CD1c-positive myeloid dendritic cell (primary cell): Measurements from ENCODE around the gene CYP27B1.

ENCODE experiments used
- DNase-seq: peaks from one replicate; pipeline ENCODE4 v3.0.0-alpha.2; 2016; ENCODE audit errors: extremely low spot score

The CYP27B1 gene, protein sequence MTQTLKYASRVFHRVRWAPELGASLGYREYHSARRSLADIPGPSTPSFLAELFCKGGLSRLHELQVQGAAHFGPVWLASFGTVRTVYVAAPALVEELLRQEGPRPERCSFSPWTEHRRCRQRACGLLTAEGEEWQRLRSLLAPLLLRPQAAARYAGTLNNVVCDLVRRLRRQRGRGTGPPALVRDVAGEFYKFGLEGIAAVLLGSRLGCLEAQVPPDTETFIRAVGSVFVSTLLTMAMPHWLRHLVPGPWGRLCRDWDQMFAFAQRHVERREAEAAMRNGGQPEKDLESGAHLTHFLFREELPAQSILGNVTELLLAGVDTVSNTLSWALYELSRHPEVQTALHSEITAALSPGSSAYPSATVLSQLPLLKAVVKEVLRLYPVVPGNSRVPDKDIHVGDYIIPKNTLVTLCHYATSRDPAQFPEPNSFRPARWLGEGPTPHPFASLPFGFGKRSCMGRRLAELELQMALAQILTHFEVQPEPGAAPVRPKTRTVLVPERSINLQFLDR

DNA sequence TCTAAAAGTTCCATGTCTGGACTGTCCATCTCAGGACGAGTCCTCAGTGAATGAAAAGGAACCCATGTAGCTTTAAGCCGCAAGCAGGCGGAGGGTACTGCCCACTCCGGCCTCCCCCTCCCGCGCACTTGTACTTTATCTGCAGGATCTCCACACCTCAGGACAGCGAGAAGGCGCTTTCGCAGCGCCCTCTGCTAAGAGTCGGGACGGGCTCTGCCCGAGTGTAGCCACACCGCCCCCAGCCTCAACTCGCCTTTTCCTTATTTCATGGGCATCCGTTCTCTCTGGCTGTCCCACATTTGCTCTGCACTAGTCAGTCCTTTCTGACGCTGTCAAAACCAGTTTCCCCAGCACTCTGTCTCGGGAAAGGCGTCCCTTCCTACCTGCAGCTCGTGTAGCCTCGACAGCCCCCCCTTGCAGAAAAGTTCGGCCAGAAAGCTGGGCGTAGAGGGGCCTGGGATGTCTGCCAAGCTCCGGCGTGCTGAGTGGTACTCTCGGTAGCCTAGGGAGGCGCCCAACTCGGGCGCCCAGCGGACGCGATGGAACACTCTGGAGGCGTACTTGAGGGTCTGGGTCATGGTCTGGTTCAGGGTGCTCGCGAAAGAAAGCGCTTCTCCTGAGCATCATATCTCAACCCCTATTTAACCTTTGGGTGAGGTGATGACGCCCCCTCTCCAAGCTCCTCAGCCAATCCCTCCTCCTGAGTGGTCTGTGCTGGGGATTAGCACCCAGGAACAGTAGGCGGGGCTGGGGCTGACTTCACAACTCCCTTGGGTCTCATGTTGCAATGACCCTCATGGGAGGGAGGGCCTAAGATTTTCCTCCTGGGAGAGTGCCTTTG, at the start of gene CYP27B1:
CYP27B1 (minus strand) TSS at position 615 of the 841 bp plus-strand sequence; CDS start at position 578, 37 bp downstream.
- no peak for DNase-seq

DNA sequence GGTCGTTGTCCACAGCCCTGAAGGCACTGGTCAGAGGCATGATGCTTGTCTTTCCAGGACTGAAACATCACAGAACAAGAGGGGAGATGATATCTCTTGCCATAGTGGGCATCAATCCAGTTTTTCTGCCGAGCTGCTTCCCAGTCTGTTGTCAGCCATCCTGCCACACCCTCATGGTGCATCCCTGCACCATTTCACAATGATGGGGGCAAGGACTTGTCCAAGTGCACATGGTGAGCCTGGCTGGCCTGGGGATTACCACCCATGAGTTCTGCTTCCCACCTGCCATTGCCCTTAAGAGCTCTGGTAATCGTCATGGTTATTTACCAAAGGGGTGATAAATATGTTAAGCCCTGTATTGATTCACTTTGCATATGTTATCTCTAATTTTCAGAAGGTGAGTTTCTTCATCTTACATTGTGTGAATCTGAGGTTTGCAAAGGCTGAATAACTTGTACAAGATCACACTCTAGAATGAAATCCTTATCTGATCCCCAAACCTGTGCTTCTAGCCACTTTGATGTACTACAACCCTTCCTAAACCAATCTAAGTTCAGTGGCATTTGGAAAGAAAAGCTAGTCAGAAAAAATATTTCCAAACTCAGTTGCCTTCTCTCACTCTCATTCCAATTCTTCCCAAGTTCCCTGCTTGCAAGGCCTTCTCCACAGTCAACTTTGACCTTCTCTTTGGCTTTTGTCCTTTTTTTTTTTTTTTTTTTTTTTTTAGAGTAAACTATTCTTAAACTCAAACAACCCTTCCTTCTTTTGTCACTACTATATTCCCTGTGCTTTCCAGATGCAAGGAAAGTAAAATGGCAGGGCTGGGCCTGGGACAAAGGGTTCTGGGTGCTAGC, 49.4 kb upstream of the CYP27B1 start:
- DNase-seq = no peak

DNA sequence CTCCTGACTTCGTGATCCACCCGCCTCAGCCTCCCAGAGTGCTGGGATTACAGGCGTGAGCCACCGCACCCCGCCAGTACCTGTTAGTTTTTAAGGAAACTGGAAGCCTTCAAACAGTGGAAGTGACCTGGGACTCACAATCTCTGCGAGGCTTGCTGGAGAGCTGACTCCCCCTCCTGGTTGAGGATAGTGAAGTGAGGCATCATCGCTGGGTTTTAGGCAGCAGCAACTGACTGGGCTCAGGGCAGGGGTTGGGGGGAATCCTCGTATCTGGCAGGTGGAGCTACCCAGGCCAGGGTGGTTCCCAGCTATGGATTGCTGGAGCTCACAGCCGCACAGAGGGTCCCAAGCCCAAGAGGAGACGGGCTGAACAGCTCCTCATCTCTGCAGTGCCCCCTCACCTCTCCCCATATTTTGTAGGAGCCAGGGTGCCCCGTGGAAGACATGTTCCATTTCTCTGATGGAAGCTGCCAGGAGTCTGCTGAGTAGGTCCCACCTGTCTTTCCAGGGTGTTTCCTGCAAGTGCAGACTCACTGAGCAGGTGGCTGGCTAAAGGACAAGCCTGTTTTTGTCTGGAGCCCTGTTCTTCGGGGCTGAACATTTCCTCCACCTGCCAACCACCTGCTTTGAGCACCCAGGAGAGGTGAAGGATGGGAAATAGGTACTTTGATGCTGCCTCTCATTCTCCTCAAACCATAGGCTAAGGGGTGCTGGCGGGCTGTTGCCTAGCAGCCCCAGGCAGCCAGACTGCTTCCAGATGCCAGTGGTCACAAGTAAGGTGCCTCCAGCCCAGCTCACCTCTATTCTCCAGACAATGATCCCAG, 48.5 kb upstream of the CYP27B1 start:
- DNase-seq = no peak

DNA sequence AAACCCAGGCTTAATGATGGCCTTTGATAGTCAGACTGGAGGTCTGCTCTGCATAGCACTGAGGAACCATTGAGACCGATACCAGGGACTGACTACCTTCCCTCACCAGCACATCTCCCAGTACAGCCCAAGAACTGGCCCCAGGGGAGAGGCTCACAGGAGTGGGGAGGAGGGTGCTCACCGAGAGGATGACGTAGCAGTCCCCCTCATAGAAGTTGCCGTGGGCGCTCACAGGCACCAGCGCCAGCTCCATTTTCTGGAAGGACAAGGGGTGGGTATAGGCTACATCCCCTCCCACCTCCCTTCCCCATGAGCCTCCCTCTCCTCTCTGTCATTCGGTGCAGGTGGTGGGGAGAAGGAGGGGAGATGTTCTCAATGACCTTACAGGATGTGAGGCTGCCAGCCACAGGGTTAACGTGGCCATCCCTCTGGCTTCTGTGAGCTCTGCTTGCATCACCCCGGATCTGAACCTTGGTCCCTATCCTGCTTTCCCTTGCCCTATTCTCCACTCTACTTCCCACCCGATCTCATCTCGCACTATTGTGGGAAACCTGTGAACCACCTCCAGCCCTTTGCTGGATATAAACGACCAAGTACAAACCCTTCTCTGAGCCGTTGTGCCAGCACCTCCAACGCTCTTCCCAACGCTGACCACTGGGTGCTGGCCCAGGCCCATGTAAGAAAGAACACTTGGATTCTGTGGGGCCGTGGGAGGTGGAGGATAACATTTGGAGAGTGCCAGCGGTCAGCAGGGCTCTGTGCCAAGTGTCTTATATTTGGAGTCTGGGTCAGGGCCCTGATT, 47.3 kb upstream of the CYP27B1 start:
- DNase-seq = no peak

DNA sequence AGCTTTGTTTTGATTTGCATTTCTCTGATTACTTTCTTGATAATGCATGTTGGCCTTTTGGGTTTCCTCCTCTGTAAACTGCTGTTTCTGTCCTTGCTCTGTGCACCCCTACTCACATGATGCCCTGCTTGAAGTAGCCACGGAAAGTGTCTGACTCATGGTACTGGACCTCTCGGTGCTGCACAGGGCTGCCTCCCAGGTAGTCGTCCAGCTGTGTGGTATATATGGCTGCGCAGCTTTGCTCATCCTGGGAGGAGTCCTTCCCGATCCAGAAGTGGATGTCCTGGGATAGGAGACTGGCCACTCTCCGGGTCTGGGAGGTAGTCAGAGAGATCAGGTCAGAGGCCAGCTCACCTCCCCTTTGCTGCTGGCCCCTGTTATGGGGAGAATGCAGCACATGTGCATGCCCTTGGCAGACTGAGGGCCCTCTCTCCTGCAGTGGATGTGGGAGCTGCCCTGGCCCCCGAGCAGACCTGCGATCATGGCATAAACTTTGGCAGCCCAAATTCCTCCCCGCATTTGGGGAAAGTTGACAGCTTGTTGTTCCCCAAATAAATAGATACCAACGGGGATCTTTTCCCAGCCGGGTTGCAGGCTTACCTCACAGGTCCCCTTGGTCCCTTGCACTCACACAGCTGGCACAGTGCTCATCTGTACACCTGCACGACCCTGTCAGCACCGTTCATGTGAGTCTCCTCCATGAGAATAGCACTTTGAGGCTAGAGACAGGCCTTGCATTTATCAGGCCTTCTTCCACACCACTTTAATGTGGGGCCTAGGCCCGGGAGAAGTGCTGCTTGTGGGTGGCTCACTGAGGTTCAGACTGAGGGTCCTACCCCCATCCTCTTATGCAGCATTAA, 46.5 kb upstream of the CYP27B1 start:
- DNase-seq = no peak

DNA sequence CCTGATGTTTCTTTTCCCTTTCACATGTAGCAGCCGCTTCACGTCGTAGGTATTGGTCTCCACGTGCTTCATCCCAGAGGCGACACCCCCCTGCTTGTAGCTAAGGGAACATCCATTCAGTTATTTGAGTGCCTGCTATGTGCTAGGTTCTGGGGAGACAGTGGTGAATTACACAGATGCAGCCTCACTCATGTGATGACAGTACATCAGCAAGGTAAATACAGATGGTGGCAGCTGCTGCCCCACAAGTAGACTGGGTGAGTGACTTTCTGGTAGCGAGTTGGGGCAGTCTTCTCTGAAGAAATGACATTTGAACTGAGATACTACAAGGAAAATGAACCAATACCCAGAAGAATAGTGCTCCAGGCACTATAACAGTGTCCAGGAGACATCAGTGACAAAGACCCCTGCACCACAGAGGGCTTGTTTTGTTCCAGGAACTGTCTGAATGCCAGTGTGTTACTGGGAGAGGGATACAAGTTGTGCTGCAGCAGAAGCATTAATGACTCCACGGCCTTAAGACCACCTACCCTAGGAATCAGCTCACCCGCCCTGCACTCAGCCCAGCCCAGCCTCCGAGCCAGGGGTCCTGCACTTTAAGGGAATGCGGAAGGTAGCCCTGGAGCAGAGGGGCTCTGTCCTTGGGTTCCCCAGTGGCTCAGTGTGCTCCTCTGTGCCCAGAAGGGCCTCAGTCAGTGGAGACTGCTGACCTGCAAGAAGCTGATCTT, 44.3 kb upstream of the CYP27B1 start:
- DNase-seq = no peak

DNA sequence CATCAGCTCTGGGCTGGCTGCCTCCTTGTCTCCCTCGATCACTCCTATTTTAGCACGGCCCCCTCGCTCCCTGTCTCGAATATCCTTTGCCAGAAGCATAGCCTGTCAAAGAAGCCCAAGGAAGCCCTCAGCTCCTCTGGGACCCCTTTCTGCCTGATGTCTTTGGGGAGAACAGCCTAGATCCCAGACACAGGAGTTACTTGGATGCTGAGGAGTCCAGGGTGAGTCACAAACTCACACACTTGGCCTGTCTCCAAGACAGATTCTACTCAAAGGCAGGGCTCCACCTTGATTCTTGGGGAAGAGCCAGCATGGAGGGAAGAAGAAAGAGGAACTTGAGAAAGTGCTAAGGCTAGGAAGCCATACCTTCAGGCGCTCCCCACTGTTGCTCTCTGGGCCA, 43.6 kb upstream of the CYP27B1 start:
- DNase-seq = no peak

DNA sequence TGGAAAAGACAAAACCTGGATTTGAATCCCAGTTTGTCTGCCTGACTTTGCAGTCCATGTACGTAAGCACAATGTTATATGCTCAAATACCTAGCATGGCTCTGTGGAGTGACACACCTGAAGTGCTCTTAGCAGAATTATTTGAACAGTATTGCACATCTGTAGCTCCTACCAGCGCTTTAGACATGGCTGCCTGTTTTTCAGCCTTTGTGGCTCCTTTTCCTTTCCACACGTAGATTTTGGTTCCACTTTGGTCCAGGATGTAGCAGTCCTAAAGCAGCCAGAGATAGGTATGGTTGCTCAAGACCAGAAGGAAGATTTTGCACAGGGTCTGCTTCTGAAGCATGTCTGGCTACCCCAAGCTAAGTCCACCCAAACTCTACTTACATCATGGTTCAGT, 42.5 kb upstream of the CYP27B1 start:
- no peak for DNase-seq

DNA sequence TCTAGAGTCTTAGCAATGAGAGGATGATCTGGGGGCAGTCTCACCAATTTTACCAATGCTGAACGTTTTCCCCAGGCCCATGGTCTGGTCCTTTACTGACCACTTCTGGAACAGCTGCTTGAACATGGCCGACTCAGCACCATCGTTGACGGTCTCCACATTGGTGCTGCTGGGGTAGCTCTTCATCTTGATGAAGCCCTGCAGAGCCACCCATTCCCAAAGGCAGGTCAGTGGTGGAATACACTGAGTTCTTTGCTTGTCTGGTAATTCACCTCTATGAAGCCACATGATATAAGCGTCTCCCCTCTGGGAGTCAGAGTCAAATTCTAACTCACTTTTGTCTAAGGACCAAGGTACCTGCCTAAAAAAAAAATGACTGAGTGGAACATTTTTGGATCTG, 41.5 kb upstream of the CYP27B1 start:
- DNase-seq = no peak

DNA sequence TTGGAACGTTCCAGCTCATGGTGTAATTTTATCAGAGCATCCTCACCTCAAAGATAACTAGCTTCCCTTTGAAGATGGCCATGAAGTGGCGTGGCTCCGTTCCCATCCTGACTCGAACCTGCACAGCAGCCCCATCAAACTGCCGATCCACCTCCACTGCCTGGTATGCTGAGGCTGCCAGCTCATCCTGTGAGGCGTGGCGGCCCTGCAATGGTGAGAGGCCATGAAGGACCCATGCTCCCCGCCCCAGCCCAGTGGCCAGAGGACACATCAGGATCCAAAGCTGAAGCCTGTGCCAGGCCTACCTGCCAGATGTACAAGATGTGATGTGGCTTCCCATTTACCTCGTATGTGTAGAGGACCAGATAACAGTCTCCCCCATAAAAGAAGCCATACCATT, 40.4 kb upstream of the CYP27B1 start:
- DNase-seq = no peak

DNA sequence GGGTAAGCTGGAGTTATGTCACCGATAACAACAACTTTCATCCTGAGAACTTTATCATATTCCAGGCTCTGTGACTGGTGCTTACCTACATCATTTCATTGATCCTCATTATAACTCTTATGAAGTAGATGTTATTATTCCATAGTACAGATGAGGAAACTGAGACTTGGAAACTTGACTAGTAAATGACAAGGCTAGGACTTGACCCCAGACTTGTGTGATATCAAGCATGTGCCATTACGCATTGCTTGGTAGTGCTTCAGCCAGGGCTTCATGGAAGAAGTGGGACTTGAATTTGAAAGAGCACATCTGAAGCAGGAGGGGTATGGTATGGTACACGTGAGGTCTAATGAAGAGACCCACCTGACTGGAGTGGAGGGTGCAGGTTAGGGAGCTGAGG, 39.8 kb upstream of the CYP27B1 start:
- no peak for DNase-seq

DNA sequence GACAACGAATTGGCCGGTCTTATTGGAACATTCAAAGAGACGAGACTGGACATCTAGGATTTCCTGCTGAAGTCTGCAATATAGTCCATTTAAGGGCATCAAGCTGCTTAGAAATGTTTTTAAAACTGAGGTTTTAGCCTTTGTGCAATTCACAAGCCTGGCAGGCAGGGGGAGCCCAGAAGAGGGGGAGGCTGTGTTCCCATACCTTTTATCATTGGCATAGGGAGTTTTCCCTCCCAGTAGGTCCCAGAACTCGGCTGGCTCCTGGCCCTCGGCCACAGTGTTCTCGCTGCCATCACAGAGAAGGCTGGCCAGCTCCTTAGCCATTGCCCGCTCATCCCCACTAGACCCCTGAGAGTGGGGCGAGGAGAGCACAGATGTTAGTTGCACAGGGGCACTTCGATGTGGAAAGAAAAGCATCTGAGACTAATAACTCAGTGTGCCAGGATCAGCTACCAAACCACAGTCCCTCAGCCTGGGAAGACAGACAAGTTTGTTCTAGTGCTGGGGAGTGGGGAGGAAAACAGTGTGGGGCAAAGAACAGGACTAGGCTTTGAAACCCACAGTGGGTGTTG, 36.5 kb upstream of the CYP27B1 start:
- peak; percentile 33 for DNase-seq

DNA sequence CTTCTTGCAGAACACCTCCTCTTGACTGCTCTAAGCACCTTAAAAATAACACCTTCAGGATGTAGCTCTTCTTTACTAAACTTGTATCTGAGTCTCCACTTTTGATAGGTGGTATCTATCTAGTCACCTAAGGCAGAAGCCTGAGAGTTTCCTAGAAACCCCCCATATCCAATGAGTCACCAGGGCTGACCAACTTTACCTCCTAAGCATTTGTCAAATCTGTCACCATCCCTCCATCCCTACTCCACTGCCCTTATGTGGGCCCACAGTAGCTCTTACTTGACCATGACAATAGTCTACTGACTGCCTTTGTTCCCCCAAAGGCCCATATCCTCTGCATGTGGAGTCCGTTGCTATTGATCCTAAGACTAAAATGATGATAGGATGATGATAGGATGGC, 35.7 kb upstream of the CYP27B1 start:
- no peak for DNase-seq

DNA sequence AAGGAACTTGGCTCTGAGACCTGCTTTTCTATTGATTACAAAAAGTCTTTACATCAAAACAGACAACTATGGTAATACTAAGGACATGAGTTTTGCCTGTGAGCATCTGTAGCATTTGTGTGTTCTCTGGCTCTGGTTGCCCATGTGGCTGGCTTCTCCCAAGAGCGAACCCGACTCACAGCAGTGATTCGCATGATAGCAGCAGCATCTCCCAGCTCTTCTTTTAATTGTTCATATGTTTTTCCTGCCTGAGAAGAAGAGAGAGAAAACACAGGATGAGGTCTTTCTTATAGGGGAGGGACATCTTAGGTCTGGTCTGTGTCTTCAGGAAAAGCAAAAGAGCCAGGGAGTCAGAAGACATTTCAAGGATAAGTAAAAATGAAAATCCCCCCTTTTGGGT, 34.1 kb upstream of the CYP27B1 start:
- DNase-seq = no peak

DNA sequence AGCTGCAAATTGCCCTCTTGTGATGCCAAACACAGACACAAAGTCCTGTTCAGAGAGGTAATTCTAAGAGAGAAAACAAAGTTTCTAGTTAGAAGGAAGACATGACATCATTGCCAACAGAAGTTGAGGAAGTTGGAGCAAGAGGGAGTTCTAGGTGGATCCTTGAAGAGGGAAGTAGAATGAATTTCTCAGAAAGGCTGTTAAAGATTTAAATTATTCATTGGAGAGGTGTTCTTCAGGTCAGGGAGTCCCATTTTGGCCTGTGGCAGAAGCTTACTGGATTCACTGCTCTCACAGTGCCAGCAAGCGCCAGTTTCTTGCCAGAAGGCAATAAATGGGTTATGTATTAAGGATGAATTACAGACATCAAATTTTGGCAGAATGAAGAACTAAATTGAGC, 31.1 kb upstream of the CYP27B1 start:
- peak; percentile 71 for DNase-seq

DNA sequence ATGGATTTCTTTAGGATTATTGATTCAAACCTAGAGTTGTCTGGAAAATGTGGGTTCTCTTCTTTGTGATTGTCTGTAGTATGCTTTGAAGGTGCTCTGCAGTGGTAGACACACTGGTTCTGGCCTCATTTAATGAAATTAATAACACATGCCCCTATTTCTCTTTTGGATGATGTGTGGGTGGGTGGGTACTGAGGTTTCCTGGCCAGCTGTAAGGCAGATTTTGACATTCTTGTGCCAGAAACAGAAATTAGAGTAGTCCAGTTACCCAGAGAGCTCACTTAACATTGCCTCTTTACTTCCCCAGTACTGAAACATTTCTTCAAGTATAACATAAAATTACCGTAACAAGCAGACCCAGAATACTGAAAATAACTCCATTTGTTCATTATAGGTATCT, 30.1 kb upstream of the CYP27B1 start:
- no peak for DNase-seq

DNA sequence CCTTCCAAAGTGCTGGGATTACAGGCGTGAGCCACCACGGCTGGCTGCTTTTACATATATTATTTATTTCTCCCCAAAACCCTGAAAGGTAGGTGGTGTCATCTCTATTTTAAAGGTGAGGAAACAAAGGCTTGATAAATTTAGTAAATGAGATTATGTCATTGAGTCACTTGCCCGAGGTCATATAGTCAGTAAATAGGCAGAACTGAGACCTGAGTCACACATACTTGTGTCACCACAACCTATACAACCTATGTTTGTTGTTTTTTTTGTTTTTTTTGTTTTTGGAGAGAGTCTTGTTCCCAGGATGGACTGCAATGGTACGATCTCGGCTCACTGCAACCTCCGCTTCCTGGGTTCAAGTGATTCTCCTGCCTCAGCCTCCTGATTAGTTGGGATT, 28.5 kb upstream of the CYP27B1 start:
- no peak for DNase-seq

DNA sequence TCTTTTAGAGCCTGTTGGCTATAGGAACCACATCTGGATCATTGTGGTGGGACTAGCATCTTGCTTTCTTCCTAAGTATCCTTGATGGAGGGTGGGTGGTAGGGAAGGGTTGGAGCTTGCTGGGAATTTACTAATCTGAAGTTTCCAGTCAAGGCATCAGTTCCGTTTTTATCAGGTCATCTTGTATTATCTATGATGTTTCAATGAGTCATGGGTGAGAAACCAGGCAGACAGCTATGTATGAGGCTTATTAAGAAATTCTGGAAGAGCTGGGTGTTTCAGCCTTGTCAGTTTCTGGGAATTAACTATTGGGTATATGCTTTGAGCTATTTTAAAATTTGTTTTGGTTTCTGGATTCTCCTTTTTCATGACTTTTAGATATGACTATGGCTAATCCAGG, 27.0 kb upstream of the CYP27B1 start:
- DNase-seq = peak; percentile 35
